Measurements from ENCODE around the gene RAN. TPM values are rescaled to one million over a fixed set of nuclear protein-coding genes. Genes with fewer than 3 reads are reported as not detected.
"Not testable (repeated sequence)": the region's sequence is repeated elsewhere in the genome, so short reads cannot be mapped to it uniquely, and the experiment has no call there.

Gene RAN
- total RNA-seq, 2 donors from 2014 or later = 122 to 156 TPM

- Histone ChIP-seq H3K9me3 (no peaks in the 10 kb centered on the region), H3K27ac (no peak overlapping the region), H3K4me3 (no peak overlapping the region), H3K4me1 (no peaks in the 10 kb centered on the region), H3K27me3 (no peaks in the 10 kb centered on the region), H3K36me3 (no peaks in the 10 kb centered on the region)
- no peak for TF ChIP-seq CTCF (IDR thresholded peaks at IDR 0.05)
- no peak for DNase-seq (ENCODE audit: low spot score)
Observed at GRCh38 chr12:130856088-130856487, 15.8 kb upstream of the RAN start.

GRCh38 chr12:130858084-130858483, 13.8 kb upstream of the RAN start:
- DNase-seq (ENCODE audit: low spot score) = no peak
- Histone ChIP-seq H3K36me3 (no peaks in the 10 kb centered on the region), H3K4me1 (no peaks in the 10 kb centered on the region), H3K27ac (no peak overlapping the region), H3K9me3 (no peaks in the 10 kb centered on the region), H3K27me3 (no peaks in the 10 kb centered on the region), H3K4me3 (no peak overlapping the region)
- no peak for TF ChIP-seq CTCF (IDR thresholded peaks at IDR 0.05)

GRCh38 chr12:130859161-130859560, 12.7 kb upstream of the RAN start:
- Histone ChIP-seq H3K36me3 (no peaks in the 10 kb centered on the region), H3K9me3 (no peaks in the 10 kb centered on the region), H3K27me3 (no peaks in the 10 kb centered on the region), H3K4me1 (no peaks in the 10 kb centered on the region), H3K27ac (no peak overlapping the region), H3K4me3 (no peak overlapping the region)
- DNase-seq (ENCODE audit: low spot score) = no peak
- no peak for TF ChIP-seq CTCF (IDR thresholded peaks at IDR 0.05)

- no peaks in the 10 kb centered on the region for H3K4me1 ChIP-seq
- TF ChIP-seq CTCF (IDR thresholded peaks at IDR 0.05) = no peak
- no peak for DNase-seq (ENCODE audit: low spot score)
- no peaks in the 10 kb centered on the region for H3K9me3 ChIP-seq
- H3K4me3 ChIP-seq = no peak overlapping the region
- no peak overlapping the region for H3K27ac ChIP-seq
- no peaks in the 10 kb centered on the region for H3K27me3 ChIP-seq
- H3K36me3 ChIP-seq = no peaks in the 10 kb centered on the region
Observed at GRCh38 chr12:130860311-130860710, 11.6 kb upstream of the RAN start.

- Histone ChIP-seq H3K27me3 (no peaks in the 10 kb centered on the region), H3K4me3 (no peak overlapping the region), H3K4me1 (no peaks in the 10 kb centered on the region), H3K27ac (no peak overlapping the region), H3K9me3 (no peaks in the 10 kb centered on the region), H3K36me3 (no peaks in the 10 kb centered on the region)
- no peak for DNase-seq (ENCODE audit: low spot score)
- TF ChIP-seq CTCF (IDR thresholded peaks at IDR 0.05) = no peak
Observed at GRCh38 chr12:130862161-130862560, 9.7 kb upstream of the RAN start.

GRCh38 chr12:130862771-130863170, 9.1 kb upstream of the RAN start:
- not testable (repeated sequence) for H3K27ac ChIP-seq; H3K27me3 ChIP-seq; H3K36me3 ChIP-seq; DNase-seq (ENCODE audit: low spot score); H3K4me3 ChIP-seq; H3K9me3 ChIP-seq; H3K4me1 ChIP-seq
